HG03108 (cell line): ENCODE data around the gene FGFR2.

Experiments
- ATAC-seq: cut with Tn5 transposase; IDR thresholded peaks from one replicate; pipeline ENCODE4 v1.9.1; 2021; ENCODE audit warnings: moderate library complexity; ENCODE audit not compliant: unreplicated experiment

The FGFR2 gene

GRCh38 chr10:121598263-121599249 is at the start of gene FGFR2:
Gene FGFR2, minus strand, starts transcription at chr10:121598444. Its CDS starts 4,627 bp downstream, at chr10:121593817.
- peak; percentile 91 for ATAC-seq

DNA sequence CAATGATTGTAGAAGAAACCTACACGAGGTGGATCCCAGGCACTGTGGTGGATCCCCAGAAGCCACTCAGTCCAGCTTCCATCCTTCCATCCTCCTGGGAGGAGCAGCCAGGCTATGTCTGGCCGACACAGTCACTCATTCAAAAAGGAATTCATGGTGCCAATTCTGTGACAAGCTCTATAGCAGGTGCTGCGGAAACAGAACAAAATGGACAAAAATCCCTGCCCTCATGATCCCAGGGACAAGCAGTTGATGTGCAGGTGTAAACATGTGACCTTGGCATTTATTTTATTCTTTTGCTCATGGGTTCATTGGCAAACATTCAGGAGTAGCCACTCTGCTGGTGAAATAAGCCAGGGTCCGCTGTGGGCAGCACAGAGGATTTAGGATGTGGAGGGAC is 49.2 kb upstream of the FGFR2 start:
- no peak for ATAC-seq

DNA sequence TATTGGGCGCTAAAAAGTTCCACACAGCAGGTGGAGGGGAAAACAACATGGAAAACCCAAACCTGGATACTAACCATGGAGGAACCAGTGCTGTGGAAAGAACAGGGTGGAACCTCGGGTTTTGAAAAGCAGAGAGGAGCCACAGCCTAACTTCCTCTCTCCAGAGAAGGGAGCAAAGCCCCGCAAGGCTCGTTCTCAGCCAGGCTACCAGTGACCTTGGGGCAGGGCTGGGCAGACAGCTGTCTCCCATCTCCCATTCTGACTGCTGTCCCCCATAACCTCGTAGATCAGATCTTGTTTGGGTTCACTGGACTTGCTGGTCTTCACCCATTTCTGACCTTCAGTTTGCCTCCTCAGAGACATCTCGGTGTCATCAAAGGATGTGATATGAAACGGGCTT is 47.5 kb upstream of the FGFR2 start:
- ATAC-seq: no peak

DNA sequence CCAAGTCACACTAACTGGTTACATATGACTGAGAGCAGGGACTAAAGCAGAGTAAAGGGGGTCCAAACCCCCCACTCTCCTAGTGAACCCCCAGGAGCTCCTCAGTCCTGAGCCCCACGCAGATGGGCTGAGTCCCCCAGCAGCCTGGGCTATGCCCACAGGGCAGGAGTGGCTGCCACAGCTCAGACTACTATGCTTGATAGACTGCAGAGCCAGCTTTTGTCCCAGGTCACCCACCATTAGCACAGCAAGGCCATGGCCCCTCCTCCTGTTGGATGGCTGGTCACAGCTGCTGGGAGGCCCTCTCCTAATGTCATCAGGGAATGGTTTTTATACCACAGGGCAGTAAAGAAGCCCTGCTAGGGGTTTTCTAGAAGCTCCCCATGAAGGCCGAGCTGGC is 46.3 kb upstream of the FGFR2 start:
- ATAC-seq: no peak

GRCh38 chr10:121640266-121640665 is 42.0 kb upstream of the FGFR2 start:
- ATAC-seq: no peak

GRCh38 chr10:121639416-121639815 is 41.2 kb upstream of the FGFR2 start:
- no peak for ATAC-seq

GRCh38 chr10:121637437-121637836 is 39.2 kb upstream of the FGFR2 start:
- ATAC-seq: no peak

DNA sequence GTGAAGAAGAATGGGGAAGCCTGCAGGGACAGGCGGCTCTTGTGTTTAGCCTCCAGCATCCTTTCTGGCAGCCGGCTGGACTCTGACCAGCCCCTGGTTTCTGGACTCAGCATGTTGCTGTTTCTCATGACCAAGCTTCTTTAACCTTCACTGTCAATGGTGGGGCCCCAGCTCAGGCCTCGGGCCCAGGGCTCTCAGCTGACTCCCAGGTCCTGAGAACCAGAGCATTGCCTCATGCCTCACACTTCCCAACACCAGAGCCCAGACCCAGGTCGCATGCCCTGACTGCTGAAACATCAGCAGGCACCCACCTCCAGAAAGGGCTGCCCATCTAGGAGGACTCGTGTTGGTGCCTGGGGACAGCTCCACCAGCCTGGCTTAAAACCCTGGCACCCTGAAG is 34.8 kb upstream of the FGFR2 start:
- ATAC-seq: no peak

DNA sequence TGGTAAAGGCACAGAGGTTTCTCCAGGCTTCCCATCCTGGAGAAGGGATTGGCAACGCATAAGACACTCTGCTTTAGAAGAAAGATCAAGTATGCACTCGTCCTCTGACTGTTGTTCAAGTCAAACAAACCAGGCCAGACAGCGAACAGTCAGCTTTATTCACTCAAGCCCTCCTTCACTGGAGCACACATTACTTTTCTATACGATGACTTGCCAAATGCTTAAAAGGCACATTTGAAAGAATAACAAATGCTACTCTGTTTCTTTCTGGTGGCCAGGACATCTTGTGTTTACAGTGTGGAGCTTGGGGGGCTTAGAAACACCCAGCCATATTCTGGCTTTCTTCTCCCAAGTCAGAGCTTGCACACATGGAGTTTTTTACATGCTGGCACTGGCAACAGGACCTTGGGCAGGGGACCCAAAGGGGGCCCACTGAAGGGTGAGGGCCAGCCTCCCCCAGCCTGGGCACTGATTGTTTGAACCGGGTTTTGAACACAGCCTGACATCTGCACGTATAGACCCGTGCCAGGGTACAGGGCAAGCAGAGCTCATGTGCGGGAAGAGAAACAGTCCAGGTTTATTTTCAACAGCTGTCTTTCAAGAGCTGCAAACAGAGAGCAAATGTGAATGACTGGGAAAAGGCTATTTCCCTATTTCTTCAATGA is 33.3 kb upstream of the FGFR2 start:
- ATAC-seq: no peak

- ATAC-seq: no peak
These were observed 30.6 kb upstream of the FGFR2 start for GRCh38 chr10:121628859-121629258.

DNA sequence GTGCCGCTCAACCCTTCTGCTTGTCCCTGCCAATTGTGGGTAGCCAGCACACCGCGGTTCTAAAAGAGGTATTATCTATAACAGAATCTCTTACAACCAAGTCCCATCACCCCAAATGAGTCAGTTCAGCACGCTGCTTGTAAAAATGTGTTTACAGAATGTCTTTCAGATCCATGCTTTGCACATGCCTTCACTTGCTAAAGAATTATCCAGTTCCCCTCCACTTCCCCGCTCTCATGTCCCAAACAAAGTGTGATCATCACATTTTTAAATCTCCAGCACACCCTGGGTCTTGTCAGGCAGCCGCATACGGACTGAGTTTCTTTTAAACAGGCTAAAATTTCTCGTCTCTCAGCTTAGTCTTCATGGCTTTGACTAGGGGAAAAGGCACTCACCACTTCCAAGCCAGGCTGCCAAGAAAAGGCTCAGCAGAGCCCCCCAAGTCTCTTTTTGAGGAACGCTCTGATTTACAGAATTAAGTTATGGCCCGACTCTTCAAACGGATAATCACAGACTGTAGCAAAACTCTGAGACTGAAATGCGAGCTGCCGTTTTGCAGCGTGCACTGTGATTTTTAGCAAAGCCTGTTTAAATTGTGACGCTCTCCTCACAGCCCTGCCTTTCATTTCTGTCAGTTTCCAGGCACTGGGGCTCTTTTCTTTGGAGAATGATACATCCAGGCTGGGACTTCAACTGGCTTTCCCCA is 29.8 kb upstream of the FGFR2 start:
- no peak for ATAC-seq

GRCh38 chr10:121624836-121625486 is 26.7 kb upstream of the FGFR2 start:
- ATAC-seq: no peak

GRCh38 chr10:121618906-121619305 is 20.7 kb upstream of the FGFR2 start:
- no peak for ATAC-seq

- no peak for ATAC-seq
These were observed 18.9 kb upstream of the FGFR2 start for GRCh38 chr10:121617176-121617575.

- no peak for ATAC-seq
These were observed 18.0 kb upstream of the FGFR2 start for GRCh38 chr10:121616291-121616690.

DNA sequence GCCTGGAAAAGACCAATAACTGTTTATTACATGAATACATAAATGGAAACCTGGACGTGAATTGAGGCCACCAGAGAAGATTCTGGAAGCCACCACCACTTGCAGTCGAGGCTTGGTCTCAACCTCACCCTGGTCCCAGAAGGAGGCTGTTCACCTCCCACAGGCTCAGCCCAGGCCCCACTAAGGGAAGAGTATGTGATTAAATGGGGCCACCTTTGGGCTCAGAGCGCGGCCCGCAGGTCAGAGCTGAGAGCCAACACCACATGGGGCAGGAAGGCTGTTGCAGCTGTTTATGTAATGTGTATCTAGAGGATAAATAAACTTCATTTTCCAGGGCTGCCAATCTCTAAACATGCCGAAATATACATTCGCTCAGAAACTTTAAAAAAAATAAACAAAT is 17.6 kb upstream of the FGFR2 start:
- ATAC-seq: no peak

GRCh38 chr10:121615435-121615793 is 17.2 kb upstream of the FGFR2 start:
- no peak for ATAC-seq

DNA sequence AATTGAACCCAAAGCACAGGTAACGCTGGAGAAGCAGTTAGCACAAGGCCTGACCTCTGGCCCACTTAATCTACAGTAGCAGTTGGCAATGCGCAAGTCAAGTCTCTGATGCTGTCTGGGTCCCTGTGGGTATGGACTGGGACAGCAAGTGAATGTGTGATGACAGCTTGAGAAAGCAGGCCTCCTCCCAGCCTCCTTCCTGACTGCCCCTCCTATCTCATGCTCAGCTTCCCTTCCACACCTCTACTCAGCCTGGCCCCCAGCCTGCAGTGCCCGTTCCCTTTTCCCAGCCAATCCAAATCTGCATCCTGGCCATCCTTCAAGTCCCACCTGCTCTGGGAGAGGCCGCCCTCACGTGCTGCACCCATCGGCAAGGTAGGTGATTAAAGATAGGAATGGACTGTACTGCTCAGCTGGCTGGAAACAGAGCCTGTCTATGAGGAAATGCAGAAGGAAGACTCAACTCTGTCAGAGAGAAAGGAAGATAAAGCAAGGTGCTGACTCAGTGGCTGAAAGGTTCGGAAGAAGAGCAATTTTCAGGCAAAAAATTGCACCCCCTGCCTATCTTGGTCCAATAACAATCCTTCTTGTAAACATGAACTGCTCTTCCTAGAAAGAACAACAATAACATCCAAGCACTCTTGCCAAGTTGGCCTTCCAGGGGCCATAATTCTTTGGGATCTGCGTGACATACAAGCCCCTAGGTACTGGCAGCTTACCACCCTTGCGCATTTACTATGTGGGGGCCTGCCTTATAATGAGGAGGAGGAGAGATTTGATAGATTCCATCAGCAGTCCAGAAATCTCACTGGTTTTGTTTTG is 16.6 kb upstream of the FGFR2 start:
- ATAC-seq: no peak

DNA sequence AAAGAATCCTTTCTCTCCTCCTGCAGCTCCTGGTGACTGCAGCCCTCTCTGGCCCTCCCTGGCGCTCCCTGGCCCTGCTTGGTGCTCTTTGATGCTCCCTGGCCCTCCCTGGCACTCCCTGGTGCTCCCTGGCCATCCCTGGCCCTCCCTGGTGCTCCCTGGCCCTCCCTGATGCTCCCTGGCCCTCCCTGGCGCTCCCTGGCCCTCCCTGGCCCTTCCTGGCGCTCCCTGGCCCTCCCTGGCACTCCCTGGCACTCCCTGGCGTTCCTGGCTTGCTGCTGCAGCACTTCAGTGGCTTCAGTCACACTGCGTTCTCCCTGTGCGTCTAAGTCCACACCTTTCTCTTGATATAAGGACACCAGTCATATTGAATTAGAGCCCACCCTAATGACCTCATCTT is 15.2 kb upstream of the FGFR2 start:
- no peak for ATAC-seq
